GM18858 (cell line): ENCODE results near the gene CNTNAP5.

Source experiments
- ATAC-seq: cut with Tn5 transposase; IDR thresholded peaks from one replicate; pipeline ENCODE4 v1.9.1; 2021; ENCODE audit not compliant: unreplicated experiment

Gene CNTNAP5

GRCh38 chr2:124776332-124776731, 751.2 kb downstream of the CNTNAP5 start:
- ATAC-seq = no peak

- ATAC-seq = no peak
Measured at GRCh38 chr2:124778076-124778475, 753.0 kb downstream of the CNTNAP5 start.

- no peak for ATAC-seq
Measured at GRCh38 chr2:124796647-124797046, 771.6 kb downstream of the CNTNAP5 start.

- ATAC-seq = no peak
Measured at GRCh38 chr2:124797049-124797448, 772.0 kb downstream of the CNTNAP5 start.

- ATAC-seq = no peak
Measured at GRCh38 chr2:124798551-124798950, 773.5 kb downstream of the CNTNAP5 start.

GRCh38 chr2:124804014-124804940, 779.2 kb downstream of the CNTNAP5 start:
- ATAC-seq = peak; percentile 44

- ATAC-seq = peak; percentile 86
Measured at GRCh38 chr2:124805060-124805459, 780.0 kb downstream of the CNTNAP5 start.

- no peak for ATAC-seq
Measured at GRCh38 chr2:124810132-124810531, 785.0 kb downstream of the CNTNAP5 start.

GRCh38 chr2:124814968-124815745, 790.1 kb downstream of the CNTNAP5 start:
- ATAC-seq = no peak

- no peak for ATAC-seq
Measured at GRCh38 chr2:124816007-124816406, 790.9 kb downstream of the CNTNAP5 start.

GRCh38 chr2:124822516-124822915, 797.4 kb downstream of the CNTNAP5 start:
- ATAC-seq = no peak

GRCh38 chr2:124824441-124824840, 799.4 kb downstream of the CNTNAP5 start:
- ATAC-seq = no peak

- ATAC-seq = no peak
Measured at GRCh38 chr2:124832521-124832920, 807.4 kb downstream of the CNTNAP5 start.

- ATAC-seq = no peak
Measured at GRCh38 chr2:124834331-124834730, 809.2 kb downstream of the CNTNAP5 start.

GRCh38 chr2:124835331-124835730, 810.2 kb downstream of the CNTNAP5 start:
- no peak for ATAC-seq

GRCh38 chr2:124836416-124836815, 811.3 kb downstream of the CNTNAP5 start:
- no peak for ATAC-seq

GRCh38 chr2:124837496-124837895, 812.4 kb downstream of the CNTNAP5 start:
- no peak for ATAC-seq

GRCh38 chr2:124838406-124838805, 813.3 kb downstream of the CNTNAP5 start:
- no peak for ATAC-seq

- ATAC-seq = no peak
Measured at GRCh38 chr2:124867247-124867646, 842.2 kb downstream of the CNTNAP5 start.

- no peak for ATAC-seq
Measured at GRCh38 chr2:124874219-124874618, 849.1 kb downstream of the CNTNAP5 start.

- no peak for ATAC-seq
Measured at GRCh38 chr2:124874676-124875075, 849.6 kb downstream of the CNTNAP5 start.
